H9 (cell line): ENCODE data around the gene PDE4B. TPM values are rescaled to one million over a fixed set of nuclear protein-coding genes. Genes with fewer than 3 reads are reported as not detected.

Experiments
- DNase-seq: peaks from one replicate; pipeline ENCODE4 v3.0.0-alpha.2; 2017
- H2AFZ ChIP-seq: one replicate; pipeline ENCODE4 v1.6.1; 2013; ENCODE audit warnings: mild to moderate bottlenecking, low read length, control low read depth, moderate library complexity
- H2AK5ac ChIP-seq: 2 replicates; pipeline ENCODE4 v1.6.1; 2013; ENCODE audit warnings: low read length, control low read depth, mixed read lengths; ENCODE audit not compliant: insufficient read length
- H2BK120ac ChIP-seq: one replicate; pipeline ENCODE4 v1.6.1; 2013; ENCODE audit warnings: low read depth, mild to moderate bottlenecking, low read length, control low read depth, inconsistent platforms; ENCODE audit not compliant: poor library complexity, severe bottlenecking
- H2BK12ac ChIP-seq: 2 replicates; pipeline ENCODE4 v1.6.1; 2013; ENCODE audit warnings: low read length, control low read depth, mixed read lengths, low read depth; ENCODE audit not compliant: insufficient read length
- H2BK15ac ChIP-seq: 2 replicates; pipeline ENCODE4 v1.6.1; 2013; ENCODE audit warnings: low read depth, low read length, control low read depth
- H2BK20ac ChIP-seq: one replicate; pipeline ENCODE4 v1.6.1; 2013; ENCODE audit warnings: low read depth, mild to moderate bottlenecking, low read length, control low read depth, inconsistent platforms; ENCODE audit not compliant: poor library complexity, severe bottlenecking
- H2BK5ac ChIP-seq: 2 replicates; pipeline ENCODE4 v1.6.1; 2013; ENCODE audit warnings: low read length, control low read depth, mixed read lengths; ENCODE audit not compliant: insufficient read length
- H3K14ac ChIP-seq: 2 replicates; pipeline ENCODE4 v1.6.1; 2013; ENCODE audit warnings: low read length, control low read depth; ENCODE audit not compliant: insufficient read depth
- H3K18ac ChIP-seq: 2 replicates; pipeline ENCODE4 v1.6.1; 2013; ENCODE audit warnings: low read depth, mild to moderate bottlenecking, mixed read lengths, low read length, control low read depth; ENCODE audit not compliant: insufficient read length
- H3K23ac ChIP-seq: 2 replicates; pipeline ENCODE4 v1.6.1; 2013; ENCODE audit warnings: low read length, control low read depth, mixed read lengths, low read depth; ENCODE audit not compliant: insufficient read length
- H3K23me2 ChIP-seq: 2 replicates; pipeline ENCODE4 v1.6.1; 2013; ENCODE audit warnings: low read depth, mild to moderate bottlenecking, mixed read lengths, low read length, control low read depth; ENCODE audit not compliant: insufficient read length, poor library complexity, severe bottlenecking
- H3K27ac ChIP-seq: 2 replicates; pipeline ENCODE4 v1.5.1; 2013; ENCODE audit warnings: low read length, control low read depth, mixed read lengths, low read depth; ENCODE audit not compliant: insufficient read length
- H3K27me3 ChIP-seq: 2 replicates; pipeline ENCODE4 v1.6.1; 2013; ENCODE audit warnings: low read length, control low read depth, inconsistent platforms; ENCODE audit not compliant: insufficient read depth
- H3K4ac ChIP-seq: 2 replicates; pipeline ENCODE4 v1.6.1; 2013; ENCODE audit warnings: low read depth, mild to moderate bottlenecking, control low read depth, inconsistent platforms, low read length, moderate library complexity
- H3K4me1 ChIP-seq: 2 replicates; pipeline ENCODE4 v1.6.1; 2013; ENCODE audit warnings: low read length, control low read depth, inconsistent platforms; ENCODE audit not compliant: insufficient read depth
- H3K4me2 ChIP-seq: 2 replicates; pipeline ENCODE4 v1.6.1; 2013; ENCODE audit warnings: low read length, control low read depth, mixed read lengths; ENCODE audit not compliant: insufficient read length, insufficient read depth
- H3K56ac ChIP-seq: 2 replicates; pipeline ENCODE4 v1.6.1; 2013; ENCODE audit warnings: low read depth, mild to moderate bottlenecking, mixed read lengths, low read length, control low read depth; ENCODE audit not compliant: insufficient read length
- H3K79me1 ChIP-seq: 2 replicates; pipeline ENCODE4 v1.6.1; 2013; ENCODE audit warnings: low read depth, mild to moderate bottlenecking, moderate library complexity, low read length, control low read depth, inconsistent platforms; ENCODE audit not compliant: insufficient read depth, poor library complexity, severe bottlenecking
- H3K79me2 ChIP-seq: 2 replicates; pipeline ENCODE4 v1.6.1; 2013; ENCODE audit warnings: low read length, control low read depth, inconsistent platforms; ENCODE audit not compliant: insufficient read depth
- H3K9ac ChIP-seq: 2 replicates; pipeline ENCODE4 v1.6.1; 2013; ENCODE audit warnings: low read length, control low read depth, mixed read lengths; ENCODE audit not compliant: insufficient read length; ENCODE audit errors: extremely low read depth
- H3K9me3 ChIP-seq: one replicate; pipeline ENCODE4 v1.6.1; 2013; ENCODE audit warnings: low read depth, low read length, inconsistent platforms; ENCODE audit not compliant: control insufficient read depth
- H3T11ph ChIP-seq: one replicate; pipeline ENCODE4 v1.6.1; 2013; ENCODE audit warnings: mild to moderate bottlenecking, low read length, control low read depth, inconsistent platforms
- H4K20me1 ChIP-seq: one replicate; pipeline ENCODE4 v1.6.1; 2013; ENCODE audit not compliant: control insufficient read depth, insufficient read length, insufficient read depth
- H4K5ac ChIP-seq: 2 replicates; pipeline ENCODE4 v1.6.1; 2013; ENCODE audit warnings: low read depth, mild to moderate bottlenecking, mixed read lengths, low read length, control low read depth; ENCODE audit not compliant: insufficient read length
- H4K8ac ChIP-seq: replicated peaks from 2 replicates; pipeline ENCODE4 v1.6.1; 2013; ENCODE audit warnings: low read length, control low read depth, mixed read lengths, low read depth; ENCODE audit not compliant: insufficient read length
- H4K91ac ChIP-seq: 2 replicates; pipeline ENCODE4 v1.6.1; 2013; ENCODE audit warnings: low read depth, mild to moderate bottlenecking, moderate library complexity, mixed read lengths, low read length, control low read depth; ENCODE audit not compliant: insufficient read length
- H3K27ac Mint-ChIP-seq, 3 experiments: 2 replicates in 2 of 3; 3 replicates in 1 of 3; pipeline ENCODE4 v1.8.0; 2020 to 2021; ENCODE audit warnings: mixed read lengths in 3 of 3, mild to moderate bottlenecking in 1 of 3, moderate library complexity in 1 of 3
- H3K27me3 Mint-ChIP-seq: 2 replicates; pipeline ENCODE4 v1.8.0; 2021; ENCODE audit warnings: low read depth, mild to moderate bottlenecking, moderate library complexity, mixed read lengths
- H3K36me3 Mint-ChIP-seq, 3 experiments: 2 replicates in 2 of 3; 3 replicates in 1 of 3; pipeline ENCODE4 v1.8.0; 2020 to 2021; ENCODE audit warnings: low read depth in 3 of 3, mixed read lengths in 3 of 3; ENCODE audit not compliant: insufficient read depth in 1 of 3
- H3K4me1 Mint-ChIP-seq, 2 experiments: 2 replicates each; pipeline ENCODE4 v1.8.0; 2020; ENCODE audit warnings: mixed read lengths in 2 of 2
- H3K4me3 Mint-ChIP-seq, 2 experiments: 2 replicates in 1 of 2; 3 replicates in 1 of 2; pipeline ENCODE4 v1.8.0; 2020 to 2021; ENCODE audit warnings: mild to moderate bottlenecking in 2 of 2, mixed read lengths in 2 of 2, moderate library complexity in 1 of 2
- H3K9me3 Mint-ChIP-seq, 2 experiments: 2 replicates in 1 of 2; 3 replicates in 1 of 2; pipeline ENCODE4 v1.8.0; 2020; ENCODE audit warnings: mild to moderate bottlenecking in 2 of 2, mixed read lengths in 2 of 2, moderate library complexity in 1 of 2
- CTCF ChIP-seq: fragments of 200-600 bp; sonication (generic); conservative IDR thresholded peaks from 3 replicates; pipeline ENCODE4 v1.8.0; 2021; ENCODE audit warnings: antibody characterized with exemption, mild to moderate bottlenecking
- WGBS: extraction: QIAGEN DNeasy Blood & Tissue Kit; methylation state at CpG from one replicate; pipeline ENCODE4 v1.1.7; 2013; ENCODE audit warnings: missing lambda C conversion rate, low lambda C conversion rate, mixed read lengths; ENCODE audit not compliant: insufficient read length; ENCODE audit errors: extremely low coverage; 5-methylcytosine and 5-hydroxymethylcytosine counted together
- total RNA-seq: library from RNA; stranded (reverse); gene quantifications from 2 replicates; pipeline ENCODE4 v1.2.1, GENCODE V29; 2021

Gene PDE4B
- total RNA-seq, 1 experiment from 2014 or later: 19.8 TPM

DNA sequence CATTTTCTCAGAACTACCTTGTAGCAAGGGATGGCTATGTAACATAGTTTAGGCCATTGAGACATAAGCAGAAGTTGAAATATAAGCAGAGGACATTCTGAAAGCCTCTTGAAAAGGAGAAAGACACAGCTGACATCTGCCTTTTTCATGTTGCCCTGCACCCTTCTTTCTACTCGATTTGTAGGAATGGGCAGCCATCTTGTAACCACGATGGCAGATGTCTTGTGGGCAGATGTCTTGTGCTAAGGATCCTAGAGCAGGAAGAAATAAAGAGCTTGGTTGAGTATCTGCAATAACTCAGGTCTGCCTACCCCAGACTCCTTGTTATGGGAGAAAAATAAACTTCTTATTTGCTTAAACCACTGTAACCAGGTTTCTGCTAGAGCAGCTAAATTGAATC lies 351.0 kb downstream of the PDE4B start:
- H3K27ac ChIP-seq: no peak overlapping the region
- H3K4me2 ChIP-seq: no peak overlapping the region
- H3K23ac ChIP-seq: no peak overlapping the region
- H4K8ac ChIP-seq: no peak overlapping the region
- no peak for TF ChIP-seq CTCF
- no peaks in the 10 kb centered on the region for H3K27me3 ChIP-seq
- H3K4me3 Mint-ChIP-seq: no peak overlapping the region
- H3K4me1 ChIP-seq: no peaks in the 10 kb centered on the region
- no peaks in the 10 kb centered on the region for H3K9me3 Mint-ChIP-seq
- H2BK5ac ChIP-seq: no peak overlapping the region
- H3K9me3 ChIP-seq: no peaks in the 10 kb centered on the region
- H2BK20ac ChIP-seq: no peak overlapping the region
- no peak overlapping the region for H3K56ac ChIP-seq
- no peaks in the 10 kb centered on the region for H3K36me3 Mint-ChIP-seq
- H2BK120ac ChIP-seq: no peak overlapping the region
- H2AK5ac ChIP-seq: no peak overlapping the region
- H4K5ac ChIP-seq: no peak overlapping the region
- no peak overlapping the region for H2BK12ac ChIP-seq
- no peaks in the 10 kb centered on the region for H4K20me1 ChIP-seq
- H3K4me1 Mint-ChIP-seq: no peaks in the 10 kb centered on the region
- H3K27ac Mint-ChIP-seq: no peak overlapping the region
- H3K23me2 ChIP-seq: no peaks in the 10 kb centered on the region
- no peak overlapping the region for H3K9ac ChIP-seq
- no peaks in the 10 kb centered on the region; the same call in 1 of the 2 replicates for H3K27me3 Mint-ChIP-seq
- H3K4ac ChIP-seq: no peak overlapping the region
- DNase-seq: no peak
- WGBS: no CpG with 5 or more reads among the region's 2 CpGs
- no peak overlapping the region for H3K18ac ChIP-seq
- no peak overlapping the region for H2AFZ ChIP-seq
- no peak overlapping the region for H4K91ac ChIP-seq
- no peak overlapping the region for H2BK15ac ChIP-seq
- H3K79me1 ChIP-seq: no peaks in the 10 kb centered on the region
- no peak overlapping the region for H3T11ph ChIP-seq
- H3K14ac ChIP-seq: no peak overlapping the region
- H3K79me2 ChIP-seq: no peaks in the 10 kb centered on the region
